ENCODE measurements around the gene RHBDF1. TPM values are rescaled to one million over a fixed set of nuclear protein-coding genes. Genes with fewer than 3 reads are reported as not detected.

Gene RHBDF1
- total and polyA plus RNA-seq, 2 experiments from 2014 or later = 22.6 to 24.5 TPM

- Histone ChIP-seq H2AFZ (no peak overlapping the region), H3K4me1 (ENCODE audit: insufficient read depth) (no peaks in the 10 kb centered on the region), H3F3A (replicated peaks; ENCODE audit: low read depth) (0 out of 2 replicates have a peak, but pooled peaks cover 11% of the 10 kb centered on the region), H3K9me2 (ENCODE audit: insufficient read depth) (no peaks in the 10 kb centered on the region), H3K36me3 (ENCODE audit: insufficient read depth) (peaks cover 11% of the 10 kb centered on the region; the same call in 1 of the 2 replicates), H3K79me2 (replicated peaks; ENCODE audit: insufficient read depth) (no peaks in the 10 kb centered on the region), H4K20me1 (replicated peaks; ENCODE audit: insufficient read depth) (peaks cover 5% of the 10 kb centered on the region), H3K27ac (ENCODE audit: low read depth) (no peak overlapping the region), H3K27me3 (ENCODE audit: insufficient read depth) (no peaks in the 10 kb centered on the region), H3K4me3 (no peak overlapping the region), H3K4me2 (no peak overlapping the region)
- peaks cover 41% of the 10 kb centered on the region; the same call in 2 of the 3 replicates for H3K36me3 Mint-ChIP-seq (ENCODE audit: low read depth)
- TF ChIP-seq REST (IDR thresholded peaks at IDR 0.05; ENCODE audit: unreplicated experiment) (no peak), CREB1 (CRISPR knock-in tag; IDR thresholded peaks at IDR 0.05; ENCODE audit: low read depth) (no peak), ZNF114 (CRISPR knock-in tag; IDR thresholded peaks at IDR 0.05) (no peak), ZNF462 (CRISPR knock-in tag; IDR thresholded peaks at IDR 0.05) (no peak), CTCF (conservative IDR thresholded peaks at IDR 0.05; ENCODE audit: low read depth in 2 of 2) (no peak), STAT1 (IDR thresholded peaks at IDR 0.05; ENCODE audit: unreplicated experiment) (no peak), EZH2phosphoT487 (IDR thresholded peaks at IDR 0.05; ENCODE audit: unreplicated experiment) (no peak)
- DNase-seq (ENCODE audit: low spot score) = no peak
- H3K27ac Mint-ChIP-seq = no peak overlapping the region
- no peak overlapping the region for H3K4me3 Mint-ChIP-seq
- H3K27me3 Mint-ChIP-seq (ENCODE audit: insufficient read depth, low read depth, poor library complexity) = peaks cover 4% of the 10 kb centered on the region
- H3K9me3 Mint-ChIP-seq = no peaks in the 10 kb centered on the region
- no peak for ATAC-seq
- peaks cover 10% of the 10 kb centered on the region for H3K4me1 Mint-ChIP-seq
Measured at GRCh38 chr16:112153-112840, 39.9 kb upstream of the RHBDF1 start.

Measured in GM23338 (cell line).